ENCODE measurements around the gene NANOGP8. TPM values are rescaled to one million over a fixed set of nuclear protein-coding genes. Genes with fewer than 3 reads are reported as not detected.

NANOGP8 gene
- polyA plus RNA-seq, 1 donor (not counting 4 experiments of a cell fraction or from before 2014, with no cell fraction given): not detected

- H3K4me3 ChIP-seq (ENCODE audit: control insufficient read depth in 2 of 3, extremely low read depth in 1 of 3, insufficient read depth in 2 of 3, low read depth in 1 of 3, low read length in 3 of 3): no peak overlapping the region
- H3K4me2 ChIP-seq (ENCODE audit: control insufficient read depth, extremely low read depth, insufficient read depth, low read depth, low read length): no peak overlapping the region
- H2AFZ ChIP-seq (ENCODE audit: control insufficient read depth, low read length): no peak overlapping the region
- DNase-seq (ENCODE audit: low read depth, low spot score) (no peak), FAIRE-seq (no peak)
- no peaks in the 10 kb centered on the region for H3K79me2 ChIP-seq (ENCODE audit: control insufficient read depth, insufficient read depth, low read length)
- no peak overlapping the region for H3K27ac ChIP-seq (ENCODE audit: control insufficient read depth, insufficient read depth, low read length)
- H4K20me1 ChIP-seq (ENCODE audit: control insufficient read depth, extremely low read depth, insufficient read depth, low read length): no peaks in the 10 kb centered on the region
- TF ChIP-seq EZH2 (IDR thresholded peaks at IDR 0.05; ENCODE audit: low read length) (no peak), CTCF (optimal IDR thresholded peaks at IDR 0.05 in 1 of 3, IDR thresholded peaks at IDR 0.05 in 1 of 3, conservative IDR thresholded peaks at IDR 0.05 in 1 of 3; ENCODE audit: extremely low read depth in 1 of 3, insufficient read depth in 2 of 3, low read length in 3 of 3) (no peak)
- H3K36me3 ChIP-seq (ENCODE audit: control insufficient read depth in 2 of 2, extremely low read depth in 1 of 2, insufficient read depth in 2 of 2, low read length in 2 of 2): no peaks in the 10 kb centered on the region
- H3K4me1 ChIP-seq (ENCODE audit: control insufficient read depth, extremely low read depth, insufficient read depth, low read length): no peaks in the 10 kb centered on the region
- no peaks in the 10 kb centered on the region for H3K27me3 ChIP-seq (ENCODE audit: control insufficient read depth, extremely low read depth, insufficient read depth, low read length)
- no peaks in the 10 kb centered on the region for H3K9me1 ChIP-seq (ENCODE audit: control insufficient read depth, extremely low read depth, insufficient read depth, low read length)
- dilution Hi-C loops (cut with MboI; ENCODE audit: extremely low pct_ligation_motif_present, low sequenced_read_pairs): no loop called here
- no peak overlapping the region for H3K9ac ChIP-seq (ENCODE audit: control insufficient read depth, extremely low read depth, insufficient read depth, low read length)
- H3K9me3 ChIP-seq (ENCODE audit: control insufficient read depth, low read depth, low read length): no peaks in the 10 kb centered on the region
These were observed 23.4 kb upstream of the NANOGP8 start for GRCh38 chr15:35108453-35108852.

DNA sequence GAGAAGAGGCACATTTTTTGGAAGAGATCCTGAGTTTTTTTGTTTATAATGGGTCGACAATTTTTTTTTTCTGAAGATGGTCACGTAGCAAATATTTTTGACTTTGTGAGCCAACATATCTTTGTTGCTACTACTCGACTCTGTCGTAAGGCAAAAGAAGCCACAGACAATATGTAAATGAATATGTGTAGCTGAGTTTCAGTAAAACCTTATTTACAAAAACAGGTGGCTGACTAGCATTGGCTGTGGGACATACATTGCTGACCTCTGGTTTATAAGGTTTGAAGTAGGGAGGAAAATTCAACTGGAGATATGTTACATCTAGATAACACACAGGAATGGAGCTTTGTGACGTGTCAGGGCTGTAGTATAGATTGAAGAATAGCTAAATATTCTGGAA lies 22.5 kb upstream of the NANOGP8 start:
- Histone ChIP-seq H3K4me1 (ENCODE audit: control insufficient read depth, extremely low read depth, insufficient read depth, low read length) (no peaks in the 10 kb centered on the region), H2AFZ (ENCODE audit: control insufficient read depth, low read length) (no peak overlapping the region), H3K27me3 (ENCODE audit: control insufficient read depth, extremely low read depth, insufficient read depth, low read length) (no peaks in the 10 kb centered on the region), H3K79me2 (ENCODE audit: control insufficient read depth, insufficient read depth, low read length) (no peaks in the 10 kb centered on the region), H3K36me3 (ENCODE audit: control insufficient read depth in 2 of 2, extremely low read depth in 1 of 2, insufficient read depth in 2 of 2, low read length in 2 of 2) (no peaks in the 10 kb centered on the region), H3K9me1 (ENCODE audit: control insufficient read depth, extremely low read depth, insufficient read depth, low read length) (no peaks in the 10 kb centered on the region), H3K9me3 (ENCODE audit: control insufficient read depth, low read depth, low read length) (no peaks in the 10 kb centered on the region), H3K9ac (ENCODE audit: control insufficient read depth, extremely low read depth, insufficient read depth, low read length) (no peak overlapping the region), H3K4me3 (ENCODE audit: control insufficient read depth in 2 of 3, extremely low read depth in 1 of 3, insufficient read depth in 2 of 3, low read depth in 1 of 3, low read length in 3 of 3) (no peak overlapping the region), H4K20me1 (ENCODE audit: control insufficient read depth, extremely low read depth, insufficient read depth, low read length) (no peaks in the 10 kb centered on the region), H3K4me2 (ENCODE audit: control insufficient read depth, extremely low read depth, insufficient read depth, low read depth, low read length) (no peak overlapping the region), H3K27ac (ENCODE audit: control insufficient read depth, insufficient read depth, low read length) (no peak overlapping the region)
- FAIRE-seq (no peak), DNase-seq (ENCODE audit: low read depth, low spot score) (no peak)
- dilution Hi-C loops (cut with MboI; ENCODE audit: extremely low pct_ligation_motif_present, low sequenced_read_pairs): no loop called here
- TF ChIP-seq EZH2 (IDR thresholded peaks at IDR 0.05; ENCODE audit: low read length) (no peak), CTCF (optimal IDR thresholded peaks at IDR 0.05 in 1 of 3, IDR thresholded peaks at IDR 0.05 in 1 of 3, conservative IDR thresholded peaks at IDR 0.05 in 1 of 3; ENCODE audit: extremely low read depth in 1 of 3, insufficient read depth in 2 of 3, low read length in 3 of 3) (no peak)

Measured in keratinocyte (primary cell).